Smooth muscle cell (in vitro differentiated cells): ENCODE data around the gene PACRG. TPM values are rescaled to one million over a fixed set of nuclear protein-coding genes. Genes with fewer than 3 reads are reported as not detected.
A peak's percentile ranks its signal among the peaks of the same experiment; 100 is the strongest.

Experiments
- DNase-seq: peaks from one replicate; lab custom pipeline; 2025; ENCODE audit not compliant: unreplicated experiment; lab: John Stamatoyannopoulos, UW
- H2AFZ ChIP-seq: fragments of 200-600 bp; sonication (generic); 2 replicates; pipeline ENCODE4 v1.6.0; 2016; ENCODE audit warnings: antibody characterized with exemption, low read depth, mild to moderate bottlenecking
- H3F3A ChIP-seq: fragments of 200-600 bp; sonication (generic); 2 replicates; pipeline ENCODE4 v1.6.0; 2017; ENCODE audit warnings: antibody characterized with exemption, low read depth
- H3K27ac ChIP-seq: fragments of 200-600 bp; sonication (generic); 2 replicates; pipeline ENCODE4 v1.5.1; 2016; ENCODE audit warnings: low read depth, mild to moderate bottlenecking
- H3K27me3 ChIP-seq: fragments of 200-600 bp; sonication (generic); 2 replicates; pipeline ENCODE4 v1.6.1; 2016; ENCODE audit warnings: low read depth, mild to moderate bottlenecking
- H3K36me3 ChIP-seq: fragments of 200-600 bp; sonication (generic); 2 replicates; pipeline ENCODE4 v1.5.1; 2016; ENCODE audit warnings: low read depth
- H3K4me1 ChIP-seq: fragments of 200-600 bp; sonication (generic); 2 replicates; pipeline ENCODE4 v1.5.1; 2016; ENCODE audit warnings: low read depth
- H3K4me2 ChIP-seq: fragments of 200-600 bp; sonication (generic); 2 replicates; pipeline ENCODE4 v1.6.0; 2016; ENCODE audit warnings: mild to moderate bottlenecking
- H3K4me3 ChIP-seq: fragments of 200-600 bp; sonication (generic); 2 replicates; pipeline ENCODE4 v1.5.1; 2016; ENCODE audit warnings: mild to moderate bottlenecking
- H3K79me2 ChIP-seq: fragments of 200-600 bp; sonication (generic); 2 replicates; pipeline ENCODE4 v1.6.0; 2016; ENCODE audit warnings: low read depth, mild to moderate bottlenecking
- H3K9ac ChIP-seq: fragments of 200-600 bp; sonication (generic); 2 replicates; pipeline ENCODE4 v1.6.0; 2016; ENCODE audit warnings: low read depth
- H3K9me3 ChIP-seq: fragments of 200-600 bp; sonication (generic); replicated peaks from 2 replicates; pipeline ENCODE4 v1.5.1; 2016; ENCODE audit warnings: low read depth
- H4K20me1 ChIP-seq: fragments of 200-600 bp; sonication (generic); 2 replicates; pipeline ENCODE4 v1.6.0; 2016; ENCODE audit warnings: low read depth
- CTCF ChIP-seq: fragments of 200-600 bp; sonication (generic); IDR thresholded peaks from 2 replicates; pipeline ENCODE4 v1.5.1; 2017; ENCODE audit warnings: borderline replicate concordance, mild to moderate bottlenecking, antibody characterized with exemption; ENCODE audit not compliant: insufficient read depth, poor library complexity, severe bottlenecking
- WGBS: methylation state at CpG from one replicate; pipeline ENCODE4 v1.1.7; 2016; ENCODE audit warnings: low lambda C conversion rate; 5-methylcytosine and 5-hydroxymethylcytosine counted together
- polyA plus RNA-seq: library from polyadenylated mRNA; unstranded; fragments of >200 nt; fragmentation: Nextera tagmentation; extraction: Ambion mirVana; gene quantifications from 2 replicates; pipeline ENCODE4 v1.2.1, GENCODE V29; 2016
- total RNA-seq: library from RNA; depleted of rRNA; stranded (reverse); fragments of >200 nt; gene quantifications from 2 replicates; pipeline ENCODE4 v1.2.3, GENCODE V29; 2014

The PACRG gene
- total and polyA plus RNA-seq, 2 experiments from 2014 or later = not detected

DNA sequence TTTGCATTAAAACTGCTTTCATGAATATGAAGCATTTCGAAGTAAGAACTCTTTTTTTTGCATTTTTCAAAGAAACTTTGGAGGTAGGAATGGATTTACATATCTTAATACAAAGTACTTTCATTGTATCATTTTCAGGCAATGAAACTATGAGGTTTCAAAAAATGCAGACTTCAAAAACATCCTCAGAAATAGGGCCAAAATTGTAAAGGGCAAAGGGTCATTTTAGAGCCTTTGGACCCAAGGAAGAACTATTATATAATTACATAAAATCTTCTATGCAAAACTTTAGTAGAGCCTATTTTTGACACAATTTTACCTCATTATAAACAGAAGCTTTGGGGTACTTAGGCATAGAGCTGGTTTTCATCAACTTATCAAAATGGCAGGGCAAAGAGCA is 5.1 kb upstream of the PACRG start:
- no peak for TF ChIP-seq CTCF
- Histone ChIP-seq H3K27ac (no peak overlapping the region), H3K4me2 (no peak overlapping the region), H3K4me3 (no peak overlapping the region), H4K20me1 (no peaks in the 10 kb centered on the region), H3K36me3 (no peaks in the 10 kb centered on the region), H3K9me3 (no peaks in the 10 kb centered on the region), H3F3A (no peaks in the 10 kb centered on the region), H3K27me3 (no peaks in the 10 kb centered on the region), H3K79me2 (no peaks in the 10 kb centered on the region), H3K4me1 (no peaks in the 10 kb centered on the region), H3K9ac (no peak overlapping the region), H2AFZ (no peak overlapping the region)
- DNase-seq = no peak
- 81% methylated on average over 1 of the region's 1 CpG for WGBS

- Histone ChIP-seq H3F3A (no peaks in the 10 kb centered on the region), H3K4me3 (peak overlapping the region; percentile 89), H3K9me3 (no peaks in the 10 kb centered on the region), H3K9ac (peak overlapping the region; percentile 93), H2AFZ (peak overlapping the region; percentile 97), H3K4me1 (peaks cover 5% of the 10 kb centered on the region), H3K4me2 (peak overlapping the region; percentile 91), H3K36me3 (no peaks in the 10 kb centered on the region), H3K79me2 (no peaks in the 10 kb centered on the region), H3K27me3 (no peaks in the 10 kb centered on the region), H3K27ac (no peak overlapping the region), H4K20me1 (no peaks in the 10 kb centered on the region)
- TF ChIP-seq CTCF = no peak
- DNase-seq = no peak
- 18% methylated on average over 13 of the region's 13 CpGs for WGBS
Measured at GRCh38 chr6:162726947-162727321, 840 bp upstream of the PACRG start.

DNA sequence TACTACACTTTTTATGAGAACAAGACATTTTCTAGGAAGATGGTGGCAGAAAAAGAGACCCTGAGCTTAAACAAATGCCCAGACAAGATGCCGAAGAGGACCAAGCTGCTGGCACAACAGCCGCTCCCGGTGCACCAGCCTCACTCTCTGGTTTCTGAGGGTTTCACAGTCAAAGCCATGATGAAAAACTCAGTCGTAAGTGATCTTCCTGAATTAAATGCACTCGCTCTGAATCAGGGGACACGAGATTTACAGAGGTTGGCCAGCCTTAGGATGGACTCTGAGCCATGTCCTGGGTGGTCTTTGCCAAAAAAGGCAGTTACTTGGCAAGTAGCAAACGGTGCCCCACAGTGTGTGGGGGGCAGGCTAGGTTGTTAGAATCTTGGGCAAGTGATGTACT is 423 bp downstream of the PACRG start:
- H3K27me3 ChIP-seq = no peaks in the 10 kb centered on the region
- no peaks in the 10 kb centered on the region for H3K36me3 ChIP-seq
- TF ChIP-seq CTCF = no peak
- H3F3A ChIP-seq = no peaks in the 10 kb centered on the region
- H3K4me1 ChIP-seq = peaks cover 5% of the 10 kb centered on the region
- H3K4me2 ChIP-seq = peak overlapping the region; percentile 80
- H2AFZ ChIP-seq = peak overlapping the region; percentile 86
- no peaks in the 10 kb centered on the region for H3K9me3 ChIP-seq
- H4K20me1 ChIP-seq = no peaks in the 10 kb centered on the region
- H3K27ac ChIP-seq = peak overlapping the region; percentile 54
- peak overlapping the region; percentile 80 for H3K9ac ChIP-seq
- 71% methylated on average over 7 of the region's 7 CpGs for WGBS
- H3K4me3 ChIP-seq = peak overlapping the region; percentile 89
- DNase-seq = no peak
- no peaks in the 10 kb centered on the region for H3K79me2 ChIP-seq

DNA sequence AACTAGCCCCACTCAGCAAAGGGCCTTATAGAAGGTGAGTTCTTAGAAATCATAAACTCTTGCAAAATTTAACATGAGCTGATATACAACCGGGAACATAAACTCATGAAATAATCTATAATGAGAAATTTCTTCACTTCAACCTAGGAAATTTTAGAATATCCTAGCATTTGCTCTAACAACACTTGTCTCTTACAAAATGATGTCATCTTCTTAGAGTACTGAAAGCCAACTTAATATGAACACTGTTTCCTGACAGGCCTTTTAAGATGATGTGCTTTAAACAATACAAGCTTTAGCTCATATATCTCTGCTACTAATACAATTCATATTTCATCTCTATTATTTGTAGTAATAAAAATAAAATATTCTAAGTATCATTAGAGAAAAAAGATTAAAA is 932 bp downstream of the PACRG start:
- no peaks in the 10 kb centered on the region for H4K20me1 ChIP-seq
- H3K9me3 ChIP-seq = no peaks in the 10 kb centered on the region
- no peaks in the 10 kb centered on the region for H3K36me3 ChIP-seq
- H3K79me2 ChIP-seq = no peaks in the 10 kb centered on the region
- peaks cover 5% of the 10 kb centered on the region for H3K4me1 ChIP-seq
- no peaks in the 10 kb centered on the region for H3F3A ChIP-seq
- TF ChIP-seq CTCF = no peak
- H3K4me3 ChIP-seq = no peak overlapping the region
- H2AFZ ChIP-seq = peak overlapping the region; percentile 86
- WGBS = 93% methylated on average over 1 of the region's 1 CpG
- DNase-seq = no peak
- H3K4me2 ChIP-seq = no peak overlapping the region
- no peaks in the 10 kb centered on the region for H3K27me3 ChIP-seq
- H3K27ac ChIP-seq = peak overlapping the region; percentile 54
- peak overlapping the region; percentile 80 for H3K9ac ChIP-seq
